GM18868 (cell line): Measurements from ENCODE around the gene FJX1.

ENCODE experiments used
- ATAC-seq: cut with Tn5 transposase; IDR thresholded peaks from one replicate; pipeline ENCODE4 v1.9.1; 2021; ENCODE audit warnings: mild to moderate bottlenecking, moderate library complexity; ENCODE audit not compliant: unreplicated experiment

The FJX1 gene

DNA sequence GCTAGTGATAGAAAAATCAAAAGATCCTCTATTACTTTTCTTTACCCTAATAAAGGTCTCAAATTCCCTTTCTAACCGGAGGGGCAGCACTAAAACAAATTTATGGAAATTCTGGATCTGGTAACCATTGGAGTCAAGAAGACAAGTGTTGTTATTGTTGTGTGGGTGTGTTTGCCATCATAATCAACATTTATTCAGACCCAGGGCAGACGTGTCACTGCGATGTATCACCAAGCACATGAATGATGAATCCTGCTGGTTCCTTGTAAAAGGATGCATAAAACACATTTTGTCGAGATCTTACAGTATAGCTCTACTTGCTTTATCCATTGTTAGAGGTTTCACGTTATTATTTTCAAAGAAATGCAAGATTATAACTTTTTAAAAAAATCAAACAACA lies 12.1 kb upstream of the FJX1 start:
- ATAC-seq, result no peak

DNA sequence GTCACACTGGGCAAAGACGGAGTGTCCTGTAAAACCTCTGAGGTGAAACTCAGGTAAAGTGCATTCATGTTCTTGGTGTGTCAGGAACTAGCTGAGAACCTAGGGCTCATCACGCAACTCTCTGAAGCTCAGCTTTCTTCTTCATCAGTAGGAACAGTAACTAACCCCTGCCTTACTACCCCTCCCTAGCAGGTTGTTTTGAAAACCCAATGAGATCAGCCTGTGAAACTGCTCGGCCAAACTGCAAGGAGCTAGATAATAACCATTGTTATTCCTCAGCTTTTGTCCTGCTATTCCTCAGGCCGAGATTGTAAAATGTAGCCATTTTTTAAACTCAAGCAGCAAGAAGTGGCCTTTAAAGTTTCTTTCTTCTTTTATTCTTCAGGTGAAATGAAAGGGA lies 9.8 kb upstream of the FJX1 start:
- ATAC-seq, result no peak

DNA sequence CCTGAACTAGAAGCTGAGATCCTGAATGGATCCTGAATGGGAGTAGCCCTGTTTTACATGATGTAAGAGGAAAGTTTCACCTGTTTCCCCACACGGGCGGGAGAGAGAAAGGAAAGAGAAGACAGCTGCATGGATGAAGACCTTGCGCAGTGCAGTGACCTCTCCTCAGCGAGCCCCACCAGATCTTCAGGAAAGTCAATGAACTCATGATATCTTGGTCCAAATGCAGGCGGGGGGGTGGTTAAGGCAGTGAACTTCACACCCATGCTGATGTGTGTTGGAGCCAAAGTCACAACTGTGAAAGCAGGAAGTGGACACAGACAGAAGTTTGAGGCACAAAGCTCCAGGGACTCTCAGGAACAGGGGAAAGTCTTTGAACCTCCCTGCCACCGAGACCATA lies 8.6 kb upstream of the FJX1 start:
- ATAC-seq, result no peak

DNA sequence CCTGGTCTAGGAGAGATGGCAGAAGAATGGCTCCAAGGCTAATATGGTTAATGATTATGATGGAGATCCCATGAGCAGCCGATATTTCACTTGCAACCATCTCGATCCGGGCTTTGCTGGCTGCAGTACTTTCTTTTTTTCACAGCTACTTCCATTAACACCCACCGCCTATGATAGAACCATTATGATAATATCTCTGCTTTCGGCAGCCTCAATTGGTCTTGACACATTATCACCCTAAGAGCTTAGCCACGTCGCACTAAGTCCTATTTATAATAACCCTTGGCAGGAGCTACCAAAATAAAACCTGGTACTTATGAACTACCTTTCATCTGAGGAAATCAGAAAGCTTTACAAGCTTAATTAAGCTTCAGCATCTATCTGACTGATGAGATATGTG lies 7.6 kb upstream of the FJX1 start:
- no peak for ATAC-seq

DNA sequence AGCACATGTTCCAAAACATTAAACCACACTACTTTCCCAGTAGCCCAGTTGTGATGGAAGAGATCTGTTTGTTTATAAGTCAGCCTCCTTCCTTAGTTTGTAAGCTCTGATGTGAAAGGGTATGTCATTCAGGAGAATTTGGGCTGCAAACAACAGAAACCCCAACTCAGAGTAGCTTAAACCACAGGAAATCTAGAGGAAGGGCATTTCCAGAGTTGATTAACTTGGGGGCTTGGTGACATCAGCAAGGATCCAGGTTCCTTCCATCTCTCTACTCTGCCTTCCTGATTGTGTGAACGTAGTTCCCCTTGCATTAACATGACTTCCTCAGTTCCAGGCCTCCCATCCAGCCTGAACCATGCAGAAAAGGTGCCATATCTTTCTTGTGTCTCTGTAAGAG lies 6.5 kb upstream of the FJX1 start:
- ATAC-seq, result no peak

DNA sequence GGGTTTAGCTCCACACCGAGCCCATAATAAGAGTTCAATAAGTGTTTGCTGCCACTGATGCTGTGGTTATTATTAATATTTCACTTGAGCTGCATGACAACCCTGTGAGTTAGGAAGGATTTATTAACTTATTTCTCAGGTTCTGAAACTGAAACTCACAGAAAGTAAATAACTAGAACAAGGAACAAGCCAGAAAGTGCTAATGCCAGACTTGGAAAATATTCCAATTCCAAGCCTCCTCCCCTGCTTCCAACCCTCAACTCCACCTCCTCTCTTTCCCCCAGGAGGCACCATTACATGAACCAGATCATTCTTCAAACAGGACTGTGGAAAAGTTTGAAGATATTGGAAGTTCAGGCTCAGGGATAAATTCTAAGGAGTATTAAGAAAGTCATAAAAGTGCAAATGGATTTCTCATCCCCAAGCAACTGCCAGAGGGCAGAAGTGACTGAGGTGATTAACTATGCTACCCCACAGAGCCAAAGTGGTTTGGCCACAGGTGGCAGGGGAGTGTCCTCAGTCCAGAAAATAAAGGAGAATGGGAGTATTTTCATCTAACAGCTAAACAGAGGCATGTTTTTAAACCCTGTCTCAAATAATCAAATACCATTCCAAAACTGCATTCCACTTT lies 3.2 kb upstream of the FJX1 start:
- no peak for ATAC-seq

DNA sequence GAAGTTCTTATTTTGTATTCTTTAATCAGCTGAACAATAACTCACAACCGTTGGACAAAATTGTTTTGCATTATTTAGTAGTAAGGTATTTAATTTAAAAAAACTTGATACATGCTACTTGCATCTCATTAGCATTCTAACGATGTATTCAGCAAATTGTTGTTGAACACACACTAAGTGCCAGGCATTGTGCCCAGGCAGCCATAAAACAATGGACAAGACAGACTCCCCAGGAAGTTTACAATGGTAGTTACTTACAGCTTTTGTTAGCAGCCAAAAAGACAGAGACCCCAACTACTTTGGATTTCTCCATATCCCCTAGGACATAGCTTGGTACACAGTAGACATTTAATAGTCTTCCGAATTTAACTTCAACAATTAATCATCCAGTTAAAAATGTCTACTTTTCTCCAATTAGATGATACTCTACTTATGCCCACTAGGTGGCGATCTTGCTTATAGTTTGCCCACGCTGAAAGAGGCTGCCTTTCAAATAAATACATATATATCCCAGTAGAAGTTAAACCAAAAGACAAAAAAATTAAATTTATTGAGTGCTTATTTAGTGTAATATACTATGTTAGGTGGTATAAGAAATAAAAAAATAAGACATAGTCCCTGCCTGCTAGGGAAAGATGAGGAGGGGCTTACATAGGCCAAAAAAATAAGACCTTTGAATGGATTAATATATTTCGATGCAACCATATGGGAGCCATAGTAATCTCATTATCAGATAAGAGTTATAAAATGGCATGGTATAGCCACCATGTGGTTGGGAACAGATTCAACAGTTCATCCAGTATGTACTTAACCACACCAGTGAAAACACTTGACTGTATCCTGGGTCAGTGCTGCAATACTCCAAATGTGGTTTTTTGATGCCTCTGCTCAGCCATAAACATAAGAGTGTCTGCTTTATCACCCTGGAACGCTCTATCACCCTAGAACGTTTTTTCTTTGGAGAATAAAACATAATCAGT lies 2.0 kb upstream of the FJX1 start:
- ATAC-seq, result no peak

DNA sequence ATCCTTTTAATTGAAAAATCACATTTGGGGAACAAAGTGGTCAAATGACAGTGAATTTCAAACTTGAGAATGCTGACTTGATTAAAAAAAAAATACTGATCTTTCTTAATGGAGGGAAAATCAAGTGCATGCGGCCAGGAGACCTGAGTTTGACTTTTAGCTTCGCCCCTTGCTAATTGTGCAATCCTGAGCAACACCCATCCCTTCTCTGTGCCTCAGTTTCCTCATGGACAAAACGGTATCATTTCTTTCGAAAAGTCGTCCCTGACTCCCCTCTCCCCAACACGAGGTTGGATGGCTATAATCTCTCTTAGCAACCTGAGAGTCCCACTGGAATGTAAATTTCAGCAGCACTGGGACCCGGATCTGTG lies 959 bp upstream of the FJX1 start:
- ATAC-seq, result no peak

DNA sequence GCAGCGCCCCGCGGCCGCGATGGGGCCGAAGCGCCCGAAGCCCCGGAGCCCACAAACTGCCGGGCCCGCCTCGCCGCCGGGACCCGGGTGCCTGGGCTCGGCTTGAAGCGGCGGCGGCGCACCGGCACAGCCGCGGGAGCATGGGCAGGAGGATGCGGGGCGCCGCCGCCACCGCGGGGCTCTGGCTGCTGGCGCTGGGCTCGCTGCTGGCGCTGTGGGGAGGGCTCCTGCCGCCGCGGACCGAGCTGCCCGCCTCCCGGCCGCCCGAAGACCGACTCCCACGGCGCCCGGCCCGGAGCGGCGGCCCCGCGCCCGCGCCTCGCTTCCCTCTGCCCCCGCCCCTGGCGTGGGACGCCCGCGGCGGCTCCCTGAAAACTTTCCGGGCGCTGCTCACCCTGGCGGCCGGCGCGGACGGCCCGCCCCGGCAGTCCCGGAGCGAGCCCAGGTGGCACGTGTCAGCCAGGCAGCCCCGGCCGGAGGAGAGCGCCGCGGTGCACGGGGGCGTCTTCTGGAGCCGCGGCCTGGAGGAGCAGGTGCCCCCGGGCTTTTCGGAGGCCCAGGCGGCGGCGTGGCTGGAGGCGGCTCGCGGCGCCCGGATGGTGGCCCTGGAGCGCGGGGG lies 346 bp downstream of the FJX1 start:
- ATAC-seq, result peak; percentile 40

DNA sequence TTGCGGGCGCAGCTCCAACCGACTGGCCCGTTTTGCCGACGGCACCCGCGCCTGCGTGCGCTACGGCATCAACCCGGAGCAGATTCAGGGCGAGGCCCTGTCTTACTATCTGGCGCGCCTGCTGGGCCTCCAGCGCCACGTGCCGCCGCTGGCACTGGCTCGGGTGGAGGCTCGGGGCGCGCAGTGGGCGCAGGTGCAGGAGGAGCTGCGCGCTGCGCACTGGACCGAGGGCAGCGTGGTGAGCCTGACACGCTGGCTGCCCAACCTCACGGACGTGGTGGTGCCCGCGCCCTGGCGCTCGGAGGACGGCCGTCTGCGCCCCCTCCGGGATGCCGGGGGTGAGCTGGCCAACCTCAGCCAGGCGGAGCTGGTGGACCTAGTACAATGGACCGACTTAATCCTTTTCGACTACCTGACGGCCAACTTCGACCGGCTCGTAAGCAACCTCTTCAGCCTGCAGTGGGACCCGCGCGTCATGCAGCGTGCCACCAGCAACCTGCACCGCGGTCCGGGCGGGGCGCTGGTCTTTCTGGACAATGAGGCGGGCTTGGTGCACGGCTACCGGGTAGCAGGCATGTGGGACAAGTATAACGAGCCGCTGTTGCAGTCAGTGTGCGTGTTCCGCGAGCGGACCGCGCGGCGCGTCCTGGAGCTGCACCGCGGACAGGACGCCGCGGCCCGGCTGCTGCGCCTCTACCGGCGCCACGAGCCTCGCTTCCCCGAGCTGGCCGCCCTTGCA lies 1.0 kb downstream of the FJX1 start:
- ATAC-seq, result peak; percentile 38

DNA sequence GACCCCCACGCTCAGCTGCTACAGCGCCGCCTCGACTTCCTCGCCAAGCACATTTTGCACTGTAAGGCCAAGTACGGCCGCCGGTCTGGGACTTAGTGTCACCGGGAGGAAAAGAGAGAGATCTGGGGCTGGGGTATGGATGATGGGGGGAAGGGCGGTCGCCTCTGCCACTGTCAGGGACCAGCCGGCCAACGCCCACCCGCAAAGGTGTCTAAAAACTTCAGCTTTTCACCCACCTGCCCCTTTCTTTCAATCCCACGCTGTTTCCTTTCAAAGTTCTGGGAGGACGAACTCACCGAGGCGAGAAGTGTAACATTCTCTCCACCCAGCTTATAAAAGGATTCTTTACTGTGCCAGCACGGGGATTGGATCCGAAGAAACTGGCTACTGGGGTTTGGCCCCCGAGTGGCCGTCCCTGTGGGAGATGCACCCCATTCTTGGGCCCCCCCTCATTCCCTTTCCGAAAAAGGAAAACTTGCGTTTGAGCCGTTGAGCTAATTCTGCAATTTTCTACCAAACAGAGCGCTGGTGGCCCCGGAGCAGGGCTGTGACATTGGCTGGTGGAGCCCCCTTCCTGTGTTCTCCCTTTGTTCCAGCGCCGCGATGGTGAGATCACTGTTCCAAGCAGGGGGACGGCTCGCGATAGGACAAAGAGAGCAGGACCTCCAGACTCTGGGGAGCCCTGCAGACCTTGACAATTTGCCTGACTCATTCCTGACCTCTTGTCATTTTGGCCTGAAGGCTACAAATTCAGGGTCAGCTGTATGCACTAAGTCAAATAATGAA lies 1.8 kb downstream of the FJX1 start:
- ATAC-seq, result no peak

DNA sequence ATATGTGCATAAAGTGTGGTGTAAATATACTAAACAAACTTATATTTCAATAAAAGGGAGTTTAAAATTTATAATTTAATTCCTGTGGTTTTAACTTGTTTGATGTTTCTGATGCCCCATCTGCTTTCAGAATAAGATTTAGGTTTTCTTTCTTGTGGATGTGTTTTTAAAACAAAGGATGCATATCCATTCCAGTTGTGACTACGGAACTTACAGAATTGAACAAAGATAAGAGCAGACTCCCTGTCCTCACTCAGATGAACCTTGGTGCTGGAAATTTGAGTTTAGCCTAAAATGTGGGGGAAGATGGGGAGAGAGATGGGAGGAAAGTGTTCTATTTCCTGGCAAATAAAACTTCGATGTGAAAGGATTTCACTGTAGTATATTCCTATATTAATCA lies 2.5 kb downstream of the FJX1 start:
- ATAC-seq, result no peak

DNA sequence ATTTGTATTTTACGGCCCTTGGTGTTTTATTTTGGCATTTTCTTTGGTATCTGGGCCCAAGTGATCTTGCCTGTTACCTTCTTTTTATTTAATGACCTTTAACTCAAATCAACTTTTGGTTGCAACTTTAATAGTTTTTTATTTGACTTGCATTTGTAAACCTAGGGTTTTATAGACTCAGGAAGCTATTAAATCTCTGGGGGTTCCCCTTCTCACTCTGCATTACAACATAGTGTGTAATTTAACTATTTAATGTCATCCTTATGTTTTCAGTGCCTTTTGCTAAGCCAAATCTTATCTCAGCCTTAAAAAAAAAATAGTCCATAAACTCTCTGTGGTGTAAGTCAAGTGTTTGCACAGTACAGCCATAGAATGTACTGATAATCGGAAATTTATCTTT lies 3.4 kb downstream of the FJX1 start:
- no peak for ATAC-seq

DNA sequence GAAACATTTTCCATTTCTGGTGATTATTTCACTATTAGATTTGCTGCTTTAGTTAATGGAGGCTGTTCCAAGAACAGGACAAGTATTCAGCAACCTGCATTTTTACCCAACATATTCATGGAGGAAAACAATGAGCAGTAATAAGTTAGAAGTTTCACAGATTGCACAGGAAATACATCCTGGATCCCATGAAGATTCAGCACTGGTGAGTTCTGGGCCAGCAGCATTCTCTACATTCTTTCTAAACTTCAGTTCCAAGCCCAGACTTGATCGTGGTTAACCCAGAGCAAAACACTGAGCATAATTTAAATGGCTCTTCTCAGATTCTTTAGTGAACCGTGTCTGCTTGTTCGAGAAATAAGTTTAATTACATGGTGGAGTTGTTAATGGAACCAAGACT lies 3.8 kb downstream of the FJX1 start:
- ATAC-seq, result no peak

DNA sequence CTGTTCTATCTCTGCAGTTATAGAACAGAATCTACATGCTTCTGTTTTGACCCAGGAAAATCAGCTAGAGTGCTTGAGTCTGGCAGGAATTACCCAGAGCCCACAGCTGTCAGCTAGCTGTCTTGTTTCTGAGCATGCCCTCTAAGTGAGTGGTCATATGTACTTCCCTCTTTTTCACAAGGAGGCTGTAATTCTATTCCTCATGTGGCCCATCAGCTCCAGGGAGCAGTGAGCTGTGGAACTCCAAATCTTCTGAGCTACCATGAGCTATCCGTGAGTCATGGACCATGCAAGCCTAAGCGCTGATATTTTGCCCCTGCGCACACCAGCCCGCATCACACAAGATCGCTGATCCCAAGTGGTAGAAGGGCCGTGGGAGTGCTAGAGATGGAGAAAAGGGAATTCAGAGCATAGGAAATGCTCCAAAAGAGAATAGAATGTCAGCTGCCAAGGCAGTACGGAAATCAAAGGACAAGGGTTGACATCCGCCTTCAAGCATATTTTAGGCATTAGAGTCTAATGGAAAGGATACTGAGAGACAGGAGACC lies 5.4 kb downstream of the FJX1 start:
- ATAC-seq, result no peak

DNA sequence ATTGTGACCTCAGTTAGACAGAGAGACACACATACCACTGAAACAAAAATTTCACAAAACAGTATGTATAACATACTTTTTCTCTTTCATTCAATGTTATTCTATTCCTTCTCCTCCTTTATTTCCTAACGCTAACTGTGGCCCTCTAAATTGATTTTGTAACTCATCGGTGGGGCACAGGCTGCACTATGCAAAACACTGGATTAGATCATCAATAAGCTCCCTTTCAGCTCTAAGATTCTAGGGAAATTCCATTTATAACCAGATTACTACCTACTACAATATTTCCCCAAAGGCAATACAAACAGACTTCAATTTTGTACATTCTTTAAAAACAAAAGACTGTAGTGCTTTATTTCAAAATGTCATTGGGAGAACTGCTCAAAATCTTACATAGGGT lies 6.1 kb downstream of the FJX1 start:
- ATAC-seq, result no peak

DNA sequence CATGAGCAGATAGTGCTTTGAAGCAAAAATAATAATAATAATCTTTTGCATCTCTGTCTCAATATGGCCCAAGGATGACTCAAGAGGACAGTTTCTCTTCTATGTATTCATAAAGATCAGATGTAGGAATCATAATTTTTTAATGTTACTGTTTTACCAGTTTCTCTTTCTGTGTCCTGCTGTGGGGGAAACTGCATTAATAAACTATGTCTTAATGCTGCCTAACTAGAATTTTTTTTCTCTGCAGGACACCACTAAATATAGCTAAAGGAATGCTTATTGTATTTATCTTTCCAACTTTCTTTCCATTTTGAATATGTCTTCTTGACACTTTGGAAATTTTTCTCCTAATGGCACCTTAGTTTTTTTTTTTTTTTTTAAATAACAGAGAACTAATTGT lies 6.5 kb downstream of the FJX1 start:
- ATAC-seq, result no peak

DNA sequence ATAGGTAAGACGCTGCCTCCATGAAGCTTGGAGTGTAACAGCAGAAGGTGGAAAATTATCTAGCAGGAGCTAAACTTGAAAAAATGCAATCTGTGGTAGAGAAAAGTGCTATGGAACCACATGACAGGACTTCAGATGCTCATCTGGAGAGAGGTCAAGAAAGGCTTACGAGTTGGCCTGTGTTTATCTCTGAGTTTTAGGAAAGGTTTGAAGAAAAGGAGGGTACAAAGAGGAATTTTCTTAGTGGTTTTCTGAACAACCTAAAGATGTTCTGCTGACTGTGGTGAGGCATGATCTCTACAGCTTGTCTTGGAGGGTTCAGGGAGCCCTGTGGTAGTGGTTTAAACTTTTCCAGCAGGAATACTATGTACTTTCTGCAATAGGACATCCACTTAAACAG lies 8.2 kb downstream of the FJX1 start:
- ATAC-seq, result no peak

DNA sequence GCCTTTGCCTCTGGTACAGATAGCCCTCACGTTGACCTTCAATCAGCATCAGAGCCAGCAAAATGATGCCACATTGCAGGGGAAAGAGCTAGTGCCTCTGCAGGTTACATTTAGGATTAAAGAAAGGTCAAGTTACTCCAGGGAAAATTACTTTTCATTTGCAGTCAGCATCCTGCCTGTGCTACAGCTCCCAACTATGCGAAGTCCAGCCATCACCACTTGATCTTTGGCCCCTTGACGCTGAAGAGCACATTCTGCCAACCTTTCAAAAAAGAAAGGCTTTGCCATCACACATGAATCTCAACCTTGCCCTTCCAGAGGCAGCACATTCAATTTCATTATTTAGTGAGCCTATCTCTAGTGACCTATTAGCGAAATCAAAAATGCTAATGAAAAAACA lies 11.3 kb downstream of the FJX1 start:
- ATAC-seq, result no peak

DNA sequence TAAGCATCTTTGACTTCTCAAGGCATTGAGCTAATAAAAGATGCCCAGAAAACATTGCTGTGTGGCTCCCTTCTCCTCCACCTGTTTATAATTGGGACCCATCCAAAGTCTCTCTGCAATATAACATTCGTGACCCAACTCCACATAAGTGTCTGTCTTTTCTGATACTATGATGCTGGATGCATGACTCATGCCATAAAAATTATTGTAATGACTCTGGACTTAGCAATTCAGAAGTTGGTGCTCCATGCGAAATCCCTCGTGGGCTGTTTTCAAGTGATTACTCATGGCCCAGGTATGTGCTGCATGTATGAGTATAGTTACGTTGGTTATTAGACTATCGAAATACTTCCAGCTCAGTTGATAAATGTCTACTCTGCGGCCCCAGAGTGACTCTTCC lies 11.7 kb downstream of the FJX1 start:
- no peak for ATAC-seq
